Measurements from ENCODE around the gene EPS8. TPM values are rescaled to one million over a fixed set of nuclear protein-coding genes. Genes with fewer than 3 reads are reported as not detected.

Gene EPS8
- total RNA-seq, 1 experiment from 2014 or later: 7.5 TPM

DNA sequence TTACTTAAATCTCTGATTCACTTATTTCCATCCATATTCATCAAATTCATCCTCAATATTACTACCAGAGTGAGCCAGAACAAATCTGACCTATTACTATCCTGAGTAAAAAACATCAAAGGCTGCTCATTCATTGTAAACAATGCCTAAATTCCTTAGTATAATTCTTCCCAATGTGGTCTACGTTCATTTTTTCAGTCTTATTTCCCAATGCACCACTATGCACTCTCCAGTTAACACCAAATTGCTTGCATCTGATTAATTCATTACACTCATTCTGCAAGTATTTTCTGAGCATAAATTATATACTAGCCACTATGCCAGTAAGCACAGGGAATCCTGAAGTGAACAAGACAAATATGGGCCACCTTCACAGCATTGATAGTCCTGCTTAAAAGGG, 110.0 kb downstream of the EPS8 start:
- no peak overlapping the region for H3K27ac Mint-ChIP-seq

DNA sequence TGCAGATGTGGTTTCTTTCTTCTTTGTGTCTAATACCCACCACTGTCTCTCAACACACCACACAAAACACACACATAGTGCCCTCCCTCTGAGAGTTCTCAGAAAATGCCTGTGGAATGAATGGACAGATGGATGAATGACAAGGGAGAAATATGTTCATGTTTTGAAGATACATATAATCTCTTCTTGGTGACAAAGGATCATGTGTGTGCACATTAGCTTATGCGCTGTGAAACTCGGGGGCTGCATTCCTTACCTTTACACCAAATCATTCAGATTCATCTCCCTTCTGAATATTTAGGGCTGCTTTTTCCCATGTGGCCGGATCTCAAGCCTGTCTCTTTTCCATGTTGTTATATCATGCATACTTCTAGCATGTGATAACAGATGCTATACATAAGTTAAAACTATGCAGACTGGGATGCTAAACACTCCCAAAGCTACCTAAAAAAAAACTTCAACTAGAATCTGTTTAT, 111.4 kb downstream of the EPS8 start:
- CTCF ChIA-PET: no interaction called here
- H3K27ac Mint-ChIP-seq: no peak overlapping the region
- DNase-seq (ENCODE audit: low spot score) (no peak), ATAC-seq (no peak)
- H3K27me3 Mint-ChIP-seq (ENCODE audit: low read depth): no peaks in the 10 kb centered on the region
- H3K36me3 Mint-ChIP-seq: no peaks in the 10 kb centered on the region
- TF ChIP-seq, protein P1, sequence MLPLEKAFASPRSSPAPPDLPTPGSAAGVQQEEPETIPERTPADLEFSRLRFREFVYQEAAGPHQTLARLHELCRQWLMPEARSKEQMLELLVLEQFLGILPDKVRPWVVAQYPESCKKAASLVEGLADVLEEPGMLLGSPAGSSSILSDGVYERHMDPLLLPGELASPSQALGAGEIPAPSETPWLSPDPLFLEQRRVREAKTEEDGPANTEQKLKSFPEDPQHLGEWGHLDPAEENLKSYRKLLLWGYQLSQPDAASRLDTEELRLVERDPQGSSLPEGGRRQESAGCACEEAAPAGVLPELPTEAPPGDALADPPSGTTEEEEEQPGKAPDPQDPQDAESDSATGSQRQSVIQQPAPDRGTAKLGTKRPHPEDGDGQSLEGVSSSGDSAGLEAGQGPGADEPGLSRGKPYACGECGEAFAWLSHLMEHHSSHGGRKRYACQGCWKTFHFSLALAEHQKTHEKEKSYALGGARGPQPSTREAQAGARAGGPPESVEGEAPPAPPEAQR (CRISPR knock-in tag; IDR thresholded peaks at IDR 0.05): no peak
- TF ChIP-seq GRHL2 (CRISPR knock-in tag; IDR thresholded peaks at IDR 0.05; ENCODE audit: insufficient replicate concordance, severe bottlenecking) (no peak), MXD4 (CRISPR knock-in tag; IDR thresholded peaks at IDR 0.05; ENCODE audit: borderline replicate concordance) (no peak), TEAD4 (CRISPR knock-in tag; IDR thresholded peaks at IDR 0.05) (no peak), IRF2 (CRISPR knock-in tag; IDR thresholded peaks at IDR 0.05; ENCODE audit: borderline replicate concordance, low read depth) (no peak), OVOL2 (CRISPR knock-in tag; IDR thresholded peaks at IDR 0.05; ENCODE audit: borderline replicate concordance) (no peak), MYBL2 (CRISPR knock-in tag; IDR thresholded peaks at IDR 0.05) (no peak), NFE2L1 (CRISPR knock-in tag; IDR thresholded peaks at IDR 0.05) (no peak), PRRX2 (CRISPR knock-in tag; IDR thresholded peaks at IDR 0.05) (no peak), ZNF671 (CRISPR knock-in tag; IDR thresholded peaks at IDR 0.05) (no peak), FOXP1 (CRISPR knock-in tag; IDR thresholded peaks at IDR 0.05; ENCODE audit: borderline replicate concordance) (no peak), ZBTB21 (CRISPR knock-in tag; IDR thresholded peaks at IDR 0.05; ENCODE audit: borderline replicate concordance) (no peak), SP1 (CRISPR knock-in tag; conservative IDR thresholded peaks at IDR 0.05) (no peak)
- TF ChIP-seq, protein P2, sequence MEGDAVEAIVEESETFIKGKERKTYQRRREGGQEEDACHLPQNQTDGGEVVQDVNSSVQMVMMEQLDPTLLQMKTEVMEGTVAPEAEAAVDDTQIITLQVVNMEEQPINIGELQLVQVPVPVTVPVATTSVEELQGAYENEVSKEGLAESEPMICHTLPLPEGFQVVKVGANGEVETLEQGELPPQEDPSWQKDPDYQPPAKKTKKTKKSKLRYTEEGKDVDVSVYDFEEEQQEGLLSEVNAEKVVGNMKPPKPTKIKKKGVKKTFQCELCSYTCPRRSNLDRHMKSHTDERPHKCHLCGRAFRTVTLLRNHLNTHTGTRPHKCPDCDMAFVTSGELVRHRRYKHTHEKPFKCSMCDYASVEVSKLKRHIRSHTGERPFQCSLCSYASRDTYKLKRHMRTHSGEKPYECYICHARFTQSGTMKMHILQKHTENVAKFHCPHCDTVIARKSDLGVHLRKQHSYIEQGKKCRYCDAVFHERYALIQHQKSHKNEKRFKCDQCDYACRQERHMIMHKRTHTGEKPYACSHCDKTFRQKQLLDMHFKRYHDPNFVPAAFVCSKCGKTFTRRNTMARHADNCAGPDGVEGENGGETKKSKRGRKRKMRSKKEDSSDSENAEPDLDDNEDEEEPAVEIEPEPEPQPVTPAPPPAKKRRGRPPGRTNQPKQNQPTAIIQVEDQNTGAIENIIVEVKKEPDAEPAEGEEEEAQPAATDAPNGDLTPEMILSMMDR (IDR thresholded peaks at IDR 0.05): no peak
- TF ChIP-seq, protein P3, sequence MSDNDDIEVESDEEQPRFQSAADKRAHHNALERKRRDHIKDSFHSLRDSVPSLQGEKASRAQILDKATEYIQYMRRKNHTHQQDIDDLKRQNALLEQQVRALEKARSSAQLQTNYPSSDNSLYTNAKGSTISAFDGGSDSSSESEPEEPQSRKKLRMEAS (CRISPR knock-in tag; IDR thresholded peaks at IDR 0.05): no peak
- H3K4me3 Mint-ChIP-seq: no peak overlapping the region
- no peaks in the 10 kb centered on the region for H3K9me3 Mint-ChIP-seq
- peaks cover 2% of the 10 kb centered on the region; the same call in 1 of the 2 replicates for H3K4me1 Mint-ChIP-seq
- POLR2A ChIA-PET: no interaction called here

More for the DNA sequence above, 110.0 kb downstream of the EPS8 start:
- CTCF ChIA-PET: no interaction called here
- H3K36me3 Mint-ChIP-seq: no peaks in the 10 kb centered on the region
- no peak for TF ChIP-seq EMX1 (CRISPR knock-in tag; IDR thresholded peaks at IDR 0.05)
- no peak for TF ChIP-seq RORB (CRISPR knock-in tag; IDR thresholded peaks at IDR 0.05)
- TF ChIP-seq, protein P4, sequence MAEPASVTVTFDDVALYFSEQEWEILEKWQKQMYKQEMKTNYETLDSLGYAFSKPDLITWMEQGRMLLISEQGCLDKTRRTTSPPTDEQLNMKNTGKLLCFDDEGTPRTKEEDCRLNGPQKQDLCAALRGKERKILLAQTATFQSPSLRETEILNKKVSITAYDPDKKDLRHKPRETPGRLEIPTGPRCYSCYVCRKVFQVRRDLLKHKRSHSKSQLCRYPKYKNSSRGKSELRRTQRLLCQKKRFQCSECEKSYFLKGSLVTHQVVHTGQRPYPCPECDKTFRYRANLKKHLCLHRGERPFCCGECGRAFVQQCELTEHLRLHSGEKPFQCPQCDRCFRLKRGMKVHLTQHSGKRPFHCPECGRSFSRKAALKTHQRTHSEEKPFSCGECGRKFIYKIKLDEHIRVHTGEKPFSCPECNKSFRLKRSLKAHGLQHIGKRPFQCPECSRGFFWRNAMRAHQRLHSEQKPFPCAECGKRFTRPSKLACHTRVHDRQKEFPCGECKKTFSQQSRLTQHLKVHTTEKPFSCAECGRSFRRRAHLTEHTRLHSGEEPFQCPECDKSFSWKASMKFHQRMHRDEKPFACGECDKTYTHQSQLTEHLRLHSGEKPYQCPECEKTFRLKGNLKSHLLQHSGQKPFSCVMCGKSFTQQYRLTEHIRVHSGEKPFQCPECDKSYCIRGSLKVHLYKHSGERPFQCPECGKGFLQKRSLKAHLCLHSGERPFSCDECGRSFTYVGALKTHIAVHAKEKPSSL (CRISPR knock-in tag; conservative IDR thresholded peaks at IDR 0.05): no peak
- no peak for TF ChIP-seq JAZF1 (CRISPR knock-in tag; IDR thresholded peaks at IDR 0.05)
- TF ChIP-seq CBFB (CRISPR knock-in tag; IDR thresholded peaks at IDR 0.05; ENCODE audit: low read depth): no peak
- TF ChIP-seq, protein P5, sequence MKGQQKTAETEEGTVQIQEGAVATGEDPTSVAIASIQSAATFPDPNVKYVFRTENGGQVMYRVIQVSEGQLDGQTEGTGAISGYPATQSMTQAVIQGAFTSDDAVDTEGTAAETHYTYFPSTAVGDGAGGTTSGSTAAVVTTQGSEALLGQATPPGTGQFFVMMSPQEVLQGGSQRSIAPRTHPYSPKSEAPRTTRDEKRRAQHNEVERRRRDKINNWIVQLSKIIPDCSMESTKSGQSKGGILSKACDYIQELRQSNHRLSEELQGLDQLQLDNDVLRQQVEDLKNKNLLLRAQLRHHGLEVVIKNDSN (CRISPR knock-in tag; IDR thresholded peaks at IDR 0.05): no peak
- no peak for TF ChIP-seq HMGA2 (CRISPR knock-in tag; IDR thresholded peaks at IDR 0.05)
- no peaks in the 10 kb centered on the region for H3K9me3 Mint-ChIP-seq
- DNase-seq (ENCODE audit: low spot score): no peak
- H3K27me3 Mint-ChIP-seq (ENCODE audit: low read depth): no peaks in the 10 kb centered on the region
- H3K4me3 Mint-ChIP-seq: no peak overlapping the region
- ATAC-seq: no peak
- peaks cover 2% of the 10 kb centered on the region; the same call in 1 of the 2 replicates for H3K4me1 Mint-ChIP-seq
- POLR2A ChIA-PET: no interaction called here
